GM12865 (cell line): ENCODE data around the gene S100A12.
A peak's percentile ranks its signal among the peaks of the same experiment; 100 is the strongest.

Experiments
- DNase-seq: peaks from one replicate; pipeline ENCODE4 v3.0.0; 2010; ENCODE audit warnings: low read depth
- H3K4me3 ChIP-seq: 2 replicates; pipeline ENCODE4 v1.5.1; 2011; ENCODE audit warnings: mild to moderate bottlenecking, low read depth, low read length, control low read depth
- CTCF ChIP-seq: IDR thresholded peaks from 2 replicates; pipeline ENCODE4 v1.5.1; 2011; ENCODE audit warnings: low read length, control low read depth, low read depth, inconsistent platforms; ENCODE audit not compliant: insufficient read depth; ENCODE audit errors: missing control alignments

Gene S100A12

DNA sequence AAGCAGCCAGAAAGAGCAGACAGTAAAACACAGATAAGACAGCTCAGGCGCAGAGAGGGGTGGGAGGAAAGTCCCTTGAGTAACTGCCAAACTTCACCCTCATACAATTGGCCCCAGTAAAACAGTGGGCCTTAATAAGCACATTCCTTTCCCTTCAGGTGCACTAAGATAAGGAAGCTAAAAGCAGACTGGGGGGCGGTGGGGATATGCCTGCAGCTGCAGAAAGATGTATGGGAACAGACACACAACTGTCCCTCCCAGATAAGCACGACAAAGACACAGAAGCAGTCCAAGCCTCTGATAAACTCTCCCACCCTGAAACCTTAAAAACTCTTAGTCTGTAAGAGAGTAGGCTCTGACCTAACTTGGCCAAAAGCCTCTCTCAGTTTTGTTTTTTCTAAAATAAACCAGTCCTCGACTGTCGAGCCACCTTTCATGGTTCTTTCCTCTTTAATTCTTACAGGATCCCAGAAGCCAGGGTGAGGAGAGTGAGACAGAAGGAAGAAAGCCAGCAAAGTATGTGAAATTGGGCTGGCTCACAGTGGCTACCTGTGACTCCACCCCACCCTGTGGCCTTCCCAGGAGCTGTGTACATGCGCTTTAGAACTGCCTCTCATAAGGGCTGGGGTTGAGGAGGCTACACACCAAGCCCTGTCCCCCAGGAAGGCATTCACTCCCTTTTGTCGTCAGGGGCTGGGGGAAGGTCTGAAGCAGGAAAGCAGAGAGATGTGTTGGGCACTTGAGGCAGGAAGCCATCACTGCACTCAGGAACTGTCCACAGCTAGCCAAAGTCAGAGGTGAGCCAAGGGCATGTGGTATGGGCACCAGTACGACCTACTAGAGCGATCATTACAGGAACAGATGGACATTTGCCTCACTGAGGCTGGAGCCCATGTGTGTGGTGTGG, 31.4 kb downstream of the S100A12 start:
- H3K4me3 ChIP-seq: peak overlapping the region; percentile 29
- DNase-seq: peak; percentile 59
- TF ChIP-seq CTCF: no peak

GRCh38 chr1:153343040-153343681, 32.3 kb downstream of the S100A12 start:
- H3K4me3 ChIP-seq: peak overlapping the region; percentile 29
- no peak for DNase-seq
- no peak for TF ChIP-seq CTCF

DNA sequence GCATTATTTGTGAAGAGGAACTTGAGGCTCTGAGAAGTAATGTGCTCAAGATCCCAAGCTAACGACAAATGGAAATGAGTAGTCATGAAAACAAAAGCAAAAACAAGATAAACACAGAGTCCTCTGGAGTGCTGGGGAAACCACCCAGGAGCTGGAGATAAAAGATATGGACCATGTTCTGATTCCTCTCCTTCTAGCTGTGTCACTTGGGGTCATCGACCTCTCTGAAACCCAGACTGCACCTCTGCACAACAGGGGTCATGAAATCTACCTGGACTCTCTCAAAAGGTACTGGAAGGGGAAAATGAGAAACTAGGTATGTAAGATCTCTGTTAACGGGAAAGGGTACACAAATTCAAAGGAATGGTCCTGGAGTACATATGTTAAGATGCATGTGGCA, 33.2 kb downstream of the S100A12 start:
- H3K4me3 ChIP-seq: peak overlapping the region; percentile 29

GRCh38 chr1:153341431-153341934, 33.9 kb downstream of the S100A12 start:
- no peak for TF ChIP-seq CTCF
- no peak for DNase-seq
- H3K4me3 ChIP-seq: peak overlapping the region; percentile 29; the same call in 1 of the 2 replicates

More for the DNA sequence above, 33.2 kb downstream of the S100A12 start:
- peak; percentile 34 for DNase-seq
- no peak for TF ChIP-seq CTCF

- TF ChIP-seq CTCF: no peak
- DNase-seq: no peak
- no peak overlapping the region for H3K4me3 ChIP-seq
Measured at GRCh38 chr1:153340356-153340755, 35.1 kb downstream of the S100A12 start.

- no peak for DNase-seq
- TF ChIP-seq CTCF: no peak
- H3K4me3 ChIP-seq: no peak overlapping the region
Measured at GRCh38 chr1:153339802-153340201, 35.6 kb downstream of the S100A12 start.
